HFF-Myc (cell line): ENCODE measurements around the gene PPM1N.

Source experiments
- DNase-seq: peaks from one replicate; pipeline ENCODE4 v3.0.0-alpha.2; 2011; ENCODE audit warnings: low read depth; ENCODE audit errors: extremely low read depth
- H3K4me3 ChIP-seq: replicated peaks from 2 replicates; pipeline ENCODE4 v1.5.1; 2011; ENCODE audit warnings: low read depth, mild to moderate bottlenecking, control low read depth, low read length
- CTCF ChIP-seq: IDR thresholded peaks from 2 replicates; pipeline ENCODE4 v1.5.1; 2012; ENCODE audit warnings: mild to moderate bottlenecking, low read depth, low read length, control low read depth; ENCODE audit errors: missing control alignments

PPM1N gene

GRCh38 chr19:45483033-45483432, 15.2 kb upstream of the PPM1N start:
- TF ChIP-seq CTCF = no peak
- no peak for DNase-seq
- H3K4me3 ChIP-seq = no peak overlapping the region

GRCh38 chr19:45484273-45484945, 13.8 kb upstream of the PPM1N start:
- H3K4me3 ChIP-seq = no peak overlapping the region
- no peak for TF ChIP-seq CTCF
- no peak for DNase-seq

GRCh38 chr19:45485305-45486077, 12.8 kb upstream of the PPM1N start:
- H3K4me3 ChIP-seq = peak overlapping the region; percentile 50
- peak; percentile 83 for TF ChIP-seq CTCF
- DNase-seq = no peak

- H3K4me3 ChIP-seq = no peak overlapping the region
- TF ChIP-seq CTCF = no peak
- DNase-seq = no peak
Measured at GRCh38 chr19:45488708-45489107, 9.5 kb upstream of the PPM1N start.

- no peak overlapping the region for H3K4me3 ChIP-seq
- TF ChIP-seq CTCF = no peak
- no peak for DNase-seq
Measured at GRCh38 chr19:45489216-45489855, 8.9 kb upstream of the PPM1N start.

GRCh38 chr19:45492137-45492626, 6.1 kb upstream of the PPM1N start:
- H3K4me3 ChIP-seq = peak overlapping the region; percentile 52
- DNase-seq = no peak
- no peak for TF ChIP-seq CTCF
